ENCODE data around the gene TUBB4A. TPM values are rescaled to one million over a fixed set of nuclear protein-coding genes. Genes with fewer than 3 reads are reported as not detected.

Gene TUBB4A
- total RNA-seq, 1 donor, result not detected

GRCh38 chr19:6494438-6495036, 7.6 kb downstream of the TUBB4A start:
- TF ChIP-seq, protein P1, sequence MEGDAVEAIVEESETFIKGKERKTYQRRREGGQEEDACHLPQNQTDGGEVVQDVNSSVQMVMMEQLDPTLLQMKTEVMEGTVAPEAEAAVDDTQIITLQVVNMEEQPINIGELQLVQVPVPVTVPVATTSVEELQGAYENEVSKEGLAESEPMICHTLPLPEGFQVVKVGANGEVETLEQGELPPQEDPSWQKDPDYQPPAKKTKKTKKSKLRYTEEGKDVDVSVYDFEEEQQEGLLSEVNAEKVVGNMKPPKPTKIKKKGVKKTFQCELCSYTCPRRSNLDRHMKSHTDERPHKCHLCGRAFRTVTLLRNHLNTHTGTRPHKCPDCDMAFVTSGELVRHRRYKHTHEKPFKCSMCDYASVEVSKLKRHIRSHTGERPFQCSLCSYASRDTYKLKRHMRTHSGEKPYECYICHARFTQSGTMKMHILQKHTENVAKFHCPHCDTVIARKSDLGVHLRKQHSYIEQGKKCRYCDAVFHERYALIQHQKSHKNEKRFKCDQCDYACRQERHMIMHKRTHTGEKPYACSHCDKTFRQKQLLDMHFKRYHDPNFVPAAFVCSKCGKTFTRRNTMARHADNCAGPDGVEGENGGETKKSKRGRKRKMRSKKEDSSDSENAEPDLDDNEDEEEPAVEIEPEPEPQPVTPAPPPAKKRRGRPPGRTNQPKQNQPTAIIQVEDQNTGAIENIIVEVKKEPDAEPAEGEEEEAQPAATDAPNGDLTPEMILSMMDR (IDR thresholded peaks at IDR 0.05; ENCODE audit: insufficient read depth, low read depth, low read length), result no peak

GRCh38 chr19:6491802-6492592, 10.1 kb downstream of the TUBB4A start:
- no peak for DNase-seq (ENCODE audit: low read depth)
- H3K4me3 ChIP-seq (ENCODE audit: low read depth, low read length), result no peak overlapping the region
- TF ChIP-seq, protein P1 (IDR thresholded peaks at IDR 0.05; ENCODE audit: insufficient read depth, low read depth, low read length), result no peak

More at GRCh38 chr19:6494438-6495036, 7.6 kb downstream of the TUBB4A start:
- H3K4me3 ChIP-seq (ENCODE audit: low read depth, low read length), result no peak overlapping the region
- DNase-seq (ENCODE audit: low read depth), result no peak

DNA sequence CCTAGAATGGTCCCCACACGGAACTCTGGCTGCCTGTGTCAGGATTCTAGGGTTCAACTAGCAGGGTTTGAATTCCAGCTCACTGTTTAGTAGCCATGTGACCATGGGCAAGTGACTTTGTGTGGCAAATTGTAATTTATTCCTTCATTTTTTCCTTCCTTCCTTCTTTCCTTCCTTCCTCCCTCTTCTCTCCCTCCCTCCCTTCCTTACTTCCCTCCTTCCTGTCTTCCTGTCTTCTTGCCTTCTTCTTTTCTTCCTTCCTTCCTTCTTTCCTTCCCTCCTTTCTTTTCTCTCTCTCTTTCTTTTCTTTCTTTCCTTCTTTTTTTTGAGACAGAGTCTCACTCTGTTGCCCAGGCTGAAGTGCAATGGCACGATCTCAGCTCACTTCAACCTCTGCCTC, 12.0 kb downstream of the TUBB4A start:
- DNase-seq (ENCODE audit: low read depth), result no peak
- TF ChIP-seq, protein P1 (IDR thresholded peaks at IDR 0.05; ENCODE audit: insufficient read depth, low read depth, low read length), result no peak
- H3K4me3 ChIP-seq (ENCODE audit: low read depth, low read length), result no peak overlapping the region

- no peak for DNase-seq (ENCODE audit: low read depth)
- TF ChIP-seq, protein P1 (IDR thresholded peaks at IDR 0.05; ENCODE audit: insufficient read depth, low read depth, low read length), result no peak
- no peak overlapping the region for H3K4me3 ChIP-seq (ENCODE audit: low read depth, low read length)
Observed at GRCh38 chr19:6489278-6490061, 12.6 kb downstream of the TUBB4A start.

GRCh38 chr19:6484831-6485230, 17.3 kb downstream of the TUBB4A start:
- TF ChIP-seq, protein P1 (IDR thresholded peaks at IDR 0.05; ENCODE audit: insufficient read depth, low read depth, low read length), result no peak
- H3K4me3 ChIP-seq (ENCODE audit: low read depth, low read length), result no peak overlapping the region
- no peak for DNase-seq (ENCODE audit: low read depth)

DNA sequence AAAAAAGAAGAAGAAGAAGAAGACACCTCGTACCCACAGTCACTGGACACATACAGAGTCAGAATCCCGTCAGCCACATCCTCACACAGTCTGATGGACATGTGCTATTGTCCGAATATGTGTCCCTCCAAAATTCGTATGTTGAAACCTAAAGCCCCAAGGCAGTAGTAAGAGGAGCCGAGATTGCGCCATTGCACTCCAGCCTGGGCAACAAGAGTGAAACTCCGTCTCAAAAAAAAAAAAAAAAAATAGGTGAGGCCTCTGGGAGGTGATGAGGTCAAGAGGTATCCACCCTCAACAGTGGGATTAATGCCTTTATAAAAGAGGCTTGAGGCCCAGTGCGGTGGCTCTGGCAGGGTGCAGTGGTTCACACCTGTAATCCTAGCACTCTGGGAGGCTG, 17.9 kb downstream of the TUBB4A start:
- TF ChIP-seq, protein P1 (IDR thresholded peaks at IDR 0.05; ENCODE audit: insufficient read depth, low read depth, low read length), result no peak
- no peak overlapping the region for H3K4me3 ChIP-seq (ENCODE audit: low read depth, low read length)
- DNase-seq (ENCODE audit: low read depth), result no peak
